OCI-LY3 (cell line): ENCODE data around the gene MAGI1.

Experiments used
- CTCF ChIP-seq: fragments of 200-600, 300-600 bp; sonication (generic); IDR thresholded peaks from 2 replicates; pipeline ENCODE4 v1.5.1; 2014; ENCODE audit warnings: antibody characterized with exemption, low read length, low read depth
- EZH2phosphoT487 ChIP-seq: fragments of 200-600 bp; shearing (Covaris generic); IDR thresholded peaks from 2 replicates; pipeline ENCODE4 v1.6.1; 2018; ENCODE audit warnings: antibody characterized with exemption, mixed run types, low read depth

- TF ChIP-seq CTCF (no peak), EZH2phosphoT487 (no peak)
Measured at GRCh38 chr3:65563861-65564260, 474.9 kb downstream of the MAGI1 start.
